Adrenal gland (tissue), 12 donors: ENCODE measurements around the gene VWA8. TPM values are rescaled to one million over a fixed set of nuclear protein-coding genes. Genes with fewer than 3 reads are reported as not detected.
A peak's percentile ranks its signal among the peaks of the same experiment; 100 is the strongest.
"Not testable (repeated sequence)": the region's sequence is repeated elsewhere in the genome, so short reads cannot be mapped to it uniquely, and the experiment has no call there.

Experiments
- DNase-seq, 7 donors: peaks; one replicate each; pipeline ENCODE4 v3.0.0-alpha.2; 2019 to 2020
- H3K27ac ChIP-seq, 5 donors: fragments of 200-600 bp; sonication (generic) in 4 of 5; 1 replicate in 3 of 5; 2 replicates in 2 of 5; pipeline versions ENCODE4 v1.5.1 to v1.8.0; 2016 to 2020; ENCODE audit warnings: mild to moderate bottlenecking in 1 of 5
- H3K27me3 ChIP-seq: fragments of 200-600 bp; 2 replicates; pipeline ENCODE4 v1.8.0; 2021
- H3K36me3 ChIP-seq, 2 donors: fragments of 200-600 bp; replicated peaks in 1 of 2; 1 replicate in 1 of 2; 2 replicates in 1 of 2; pipeline versions ENCODE4 v1.5.1 to v1.8.0; 2018 to 2022
- H3K4me1 ChIP-seq, 2 donors: fragments of 200-600 bp; replicated peaks in 1 of 2; 1 replicate in 1 of 2; 2 replicates in 1 of 2; pipeline versions ENCODE4 v1.5.1 to v1.8.0; 2018 to 2021
- H3K4me3 ChIP-seq, 4 donors: fragments of 200-600 bp; sonication (generic) in 3 of 4; one replicate each; pipeline ENCODE4 v1.5.1; 2016 to 2018
- H3K9me3 ChIP-seq, 3 donors: fragments of 200-600 bp; sonication (generic) in 1 of 3; replicated peaks in 1 of 3; 1 replicate in 2 of 3; 2 replicates in 1 of 3; pipeline versions ENCODE4 v1.5.1 to v1.8.0; 2016 to 2021
- CTCF ChIP-seq, 6 experiments: fragments of 450-650 bp in 4 of 6; fragments of 200-600 bp in 2 of 6; sonication (generic) in 1 of 6; IDR thresholded peaks; 1 replicate in 5 of 6; 2 replicates in 1 of 6; pipeline versions ENCODE4 v1.5.1 to v1.8.0; 2016 to 2021; ENCODE audit warnings: antibody characterized with exemption in 6 of 6, mild to moderate bottlenecking in 2 of 6, moderate library complexity in 1 of 6
- POLR2A ChIP-seq, 2 donors: fragments of 450-650 bp; IDR thresholded peaks; one replicate each; pipeline ENCODE4 v1.6.1; 2017; ENCODE audit warnings: antibody characterized with exemption in 2 of 2, mild to moderate bottlenecking in 2 of 2, moderate library complexity in 1 of 2
- WGBS, 4 donors: extraction: QIAGEN DNeasy Blood & Tissue Kit in 2 of 4; methylation state at CpG; one replicate each; pipeline versions ENCODE4 v1.1.5 to v1.1.7; 2013 to 2017; 5-methylcytosine and 5-hydroxymethylcytosine counted together
- intact Hi-C, 2 donors: fragments of 100-400 bp; cut with DNase I; formaldehyde crosslinking; loops; one replicate each; pipeline versions ENCODE4 v1.14.1 to v1.15.0; 2022 to 2023
- polyA plus RNA-seq, 3 donors: library from polyadenylated mRNA; stranded (reverse); fragments of 200-250 nt in 2 of 3; fragments of 350-450 nt in 1 of 3; fragmentation: Illumina TruSeq in 1 of 3; extraction: RNeasy Lipid Tissue Mini Kit (QIAGEN cat#74804) in 1 of 3; gene quantifications; one replicate each; pipeline ENCODE4 v1.2.3, GENCODE V29; 2013 to 2014
- total RNA-seq, 9 donors: library from RNA; depleted of rRNA in 4 of 9; stranded (reverse); fragments of >200 nt in 4 of 9; fragments of 120-200 nt in 1 of 9; fragmentation: NEBNext Ultra II Directional in 1 of 9; extraction: Animal tissue kit (Norgen Biotek cat#: 25700) in 1 of 9; gene quantifications; one replicate each; pipeline versions ENCODE4 v1.1.0 to v1.2.4, GENCODE V29; 2013 to 2023
- donor health status: healthy with polysubstance abuse.
- donor health status: Bipolar disorder and iron deficiency.
- donor health status: DM: yes; HTN: yes; CAD: no.
- donor health status: DM: no; HTN: no; CAD: no.
- donor health status: DM: no; HTN: no; CAD: no.
- donor health status: DM: yes; HTN: yes; CAD: no.

The VWA8 gene
- total and polyA plus RNA-seq, 12 donors, result 8.1 to 45.4 (median 31.4) TPM

- TF ChIP-seq POLR2A (IDR thresholded peaks at IDR 0.05) (no peak), CTCF (IDR thresholded peaks at IDR 0.05) (no peak)
- intact Hi-C loops, result no loop called here
- no peaks in the 10 kb centered on the region for H3K9me3 ChIP-seq
- no peak for DNase-seq
- H3K27me3 ChIP-seq, result no peaks in the 10 kb centered on the region
- peaks cover 0 to 24% of the 10 kb centered on the region in 2 donors for H3K4me1 ChIP-seq
- H3K36me3 ChIP-seq, result no peaks in the 10 kb centered on the region
- H3K27ac ChIP-seq, result peak overlapping the region in 1 of 5 donors; percentile 13
- 76 to 83% (median 81%) methylated on average over 5 of the region's 5 CpGs for WGBS, 4 donors
- no peak overlapping the region for H3K4me3 ChIP-seq
Observed at GRCh38 chr13:41648314-41648935, 312.5 kb downstream of the VWA8 start.

GRCh38 chr13:41647699-41648313 is 313.1 kb downstream of the VWA8 start:
- H3K4me3 ChIP-seq, intact Hi-C loops, DNase-seq, H3K27me3 ChIP-seq, H3K36me3 ChIP-seq, H3K9me3 ChIP-seq: not testable (repeated sequence)
- Histone ChIP-seq H3K4me1 (peaks cover 0 to 23% of the 10 kb centered on the region in 2 donors), H3K27ac (peak overlapping the region in 1 of 5 donors; percentile 24)
- WGBS, 4 donors, result 81 to 85% (median 84%) methylated on average over 10 of the region's 10 CpGs

GRCh38 chr13:41645331-41645730 is 315.6 kb downstream of the VWA8 start:
- Histone ChIP-seq H3K4me3 (no peak overlapping the region), H3K4me1 (peaks cover 0 to 19% of the 10 kb centered on the region in 2 donors), H3K9me3 (no peaks in the 10 kb centered on the region), H3K27me3 (no peaks in the 10 kb centered on the region), H3K27ac (peak overlapping the region in 2 of 5 donors; percentile 57 to 79), H3K36me3 (no peaks in the 10 kb centered on the region)
- 54 to 63% (median 57%) methylated on average over 4 of the region's 4 CpGs for WGBS, 4 donors
- DNase-seq, result peak in 5 of 7 donors; percentile 24 to 75 (median 35)
- intact Hi-C loops, result no loop called here
- TF ChIP-seq POLR2A (IDR thresholded peaks at IDR 0.05), result no peak
- TF ChIP-seq CTCF (IDR thresholded peaks at IDR 0.05), result no peak

GRCh38 chr13:41644742-41645141 is 316.2 kb downstream of the VWA8 start:
- DNase-seq, result no peak
- Histone ChIP-seq H3K4me3 (no peak overlapping the region), H3K27ac (peak overlapping the region in 2 of 5 donors; percentile 57 to 79), H3K4me1 (peaks cover 0 to 25% of the 10 kb centered on the region in 2 donors), H3K27me3 (no peaks in the 10 kb centered on the region), H3K9me3 (no peaks in the 10 kb centered on the region), H3K36me3 (no peaks in the 10 kb centered on the region)
- intact Hi-C loops, result no loop called here
- WGBS, 4 donors, result 50 to 76% (median 71%) methylated on average over 1 of the region's 1 CpG
- TF ChIP-seq CTCF (IDR thresholded peaks at IDR 0.05), result no peak
- TF ChIP-seq POLR2A (IDR thresholded peaks at IDR 0.05), result no peak
